ENCODE data around the gene MEDAG. TPM values are rescaled to one million over a fixed set of nuclear protein-coding genes. Genes with fewer than 3 reads are reported as not detected.

MEDAG gene
- total and polyA plus RNA-seq, 8 donors: 2.1 to 16.5 (median 3.8) TPM

- no peaks in the 10 kb centered on the region for H3K36me3 ChIP-seq
- intact Hi-C loops (cut with DNase I): no loop called here
- no peak for TF ChIP-seq CTCF (IDR thresholded peaks at IDR 0.05)
- peak overlapping the region; percentile 18 to 71 for H3K27ac ChIP-seq
- H3K4me1 ChIP-seq: peaks cover 3 to 23% of the 10 kb centered on the region in 2 donors
- H3K27me3 ChIP-seq: peaks cover 14 to 66% of the 10 kb centered on the region in 2 donors
- no peaks in the 10 kb centered on the region for H3K9me3 ChIP-seq
- H3K4me3 ChIP-seq: peak overlapping the region; percentile 23 to 28
- DNase-seq: peak in 2 of 4 donors; percentile 29 to 78
- peak; percentile 32 for ATAC-seq
Measured at GRCh38 chr13:30906411-30907051, 460 bp downstream of the MEDAG start.

- intact Hi-C loops (cut with DNase I): no loop called here
Measured at GRCh38 chr13:30907121-30907861, 1.2 kb downstream of the MEDAG start.

GRCh38 chr13:30908416-30908980, 2.4 kb downstream of the MEDAG start:
- Histone ChIP-seq H3K36me3 (no peaks in the 10 kb centered on the region), H3K9me3 (no peaks in the 10 kb centered on the region), H3K27ac (no peak overlapping the region), H3K27me3 (peaks cover 14 to 56% of the 10 kb centered on the region in 2 donors), H3K4me3 (no peak overlapping the region), H3K4me1 (peaks cover 3 to 23% of the 10 kb centered on the region in 2 donors)
- ATAC-seq: peak; percentile 29
- DNase-seq: no peak
- no peak for TF ChIP-seq CTCF (IDR thresholded peaks at IDR 0.05)
- intact Hi-C loops (cut with DNase I): no loop called here

More at GRCh38 chr13:30907121-30907861, 1.2 kb downstream of the MEDAG start:
- H3K27me3 ChIP-seq: peaks cover 14 to 65% of the 10 kb centered on the region in 2 donors
- H3K4me3 ChIP-seq: peak overlapping the region; percentile 23 to 28
- no peaks in the 10 kb centered on the region for H3K9me3 ChIP-seq
- peak; percentile 79 for ATAC-seq
- no peaks in the 10 kb centered on the region for H3K36me3 ChIP-seq
- H3K4me1 ChIP-seq: peaks cover 3 to 23% of the 10 kb centered on the region in 2 donors
- H3K27ac ChIP-seq: peak overlapping the region in 1 of 2 donors; percentile 71
- DNase-seq: peak in 2 of 4 donors; percentile 16 to 37
- TF ChIP-seq CTCF (IDR thresholded peaks at IDR 0.05): no peak

- DNase-seq (no peak), ATAC-seq (no peak)
- H3K36me3 ChIP-seq: no peaks in the 10 kb centered on the region
Measured at GRCh38 chr13:30910676-30911075, 4.6 kb downstream of the MEDAG start.

More at GRCh38 chr13:30910676-30911075, 4.6 kb downstream of the MEDAG start:
- Histone ChIP-seq H3K4me1 (peaks cover 3 to 22% of the 10 kb centered on the region in 2 donors), H3K9me3 (no peaks in the 10 kb centered on the region), H3K27ac (no peak overlapping the region), H3K4me3 (no peak overlapping the region), H3K27me3 (peaks cover 8 to 40% of the 10 kb centered on the region in 2 donors)
- intact Hi-C loops (cut with DNase I): no loop called here
- TF ChIP-seq CTCF (IDR thresholded peaks at IDR 0.05): no peak
